PC-9 (cell line): ENCODE results near the gene VCL.
"Not testable (repeated sequence)": the region's sequence is repeated elsewhere in the genome, so short reads cannot be mapped to it uniquely, and the experiment has no call there.

Source experiments
- EZH2 ChIP-seq: fragments of 200-600 bp; sonication (generic); IDR thresholded peaks from 2 replicates; pipeline ENCODE4 v1.8.0; 2017; ENCODE audit warnings: antibody characterized with exemption, low read depth
- TF ChIP-seq, protein P1 (sequence below): fragments of 200-600 bp; sonication (generic); conservative IDR thresholded peaks from 2 replicates; pipeline ENCODE4 v1.6.1; 2017; ENCODE audit warnings: mixed run types, antibody characterized with exemption, mild to moderate bottlenecking, moderate library complexity

DNA sequence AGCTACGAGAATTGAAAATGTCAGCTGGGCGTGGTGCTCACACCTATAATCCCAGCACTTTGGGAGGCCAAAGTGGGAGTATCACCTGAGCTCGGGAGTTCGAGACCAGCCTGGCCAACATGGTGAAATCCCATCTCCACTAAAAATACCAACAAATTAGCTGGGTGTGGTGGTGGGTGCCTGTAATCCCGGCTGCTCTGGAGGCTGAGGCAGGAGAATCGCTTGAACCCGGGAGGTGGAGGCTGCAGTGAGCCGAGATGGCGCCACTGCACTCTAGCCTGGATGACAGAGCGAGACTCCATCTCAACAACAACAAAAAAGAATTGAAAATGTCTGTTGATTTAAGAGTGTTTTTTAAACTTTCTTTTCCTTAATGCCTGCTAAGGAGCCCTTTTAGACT is 149.1 kb downstream of the VCL start:
- TF ChIP-seq, protein P1, sequence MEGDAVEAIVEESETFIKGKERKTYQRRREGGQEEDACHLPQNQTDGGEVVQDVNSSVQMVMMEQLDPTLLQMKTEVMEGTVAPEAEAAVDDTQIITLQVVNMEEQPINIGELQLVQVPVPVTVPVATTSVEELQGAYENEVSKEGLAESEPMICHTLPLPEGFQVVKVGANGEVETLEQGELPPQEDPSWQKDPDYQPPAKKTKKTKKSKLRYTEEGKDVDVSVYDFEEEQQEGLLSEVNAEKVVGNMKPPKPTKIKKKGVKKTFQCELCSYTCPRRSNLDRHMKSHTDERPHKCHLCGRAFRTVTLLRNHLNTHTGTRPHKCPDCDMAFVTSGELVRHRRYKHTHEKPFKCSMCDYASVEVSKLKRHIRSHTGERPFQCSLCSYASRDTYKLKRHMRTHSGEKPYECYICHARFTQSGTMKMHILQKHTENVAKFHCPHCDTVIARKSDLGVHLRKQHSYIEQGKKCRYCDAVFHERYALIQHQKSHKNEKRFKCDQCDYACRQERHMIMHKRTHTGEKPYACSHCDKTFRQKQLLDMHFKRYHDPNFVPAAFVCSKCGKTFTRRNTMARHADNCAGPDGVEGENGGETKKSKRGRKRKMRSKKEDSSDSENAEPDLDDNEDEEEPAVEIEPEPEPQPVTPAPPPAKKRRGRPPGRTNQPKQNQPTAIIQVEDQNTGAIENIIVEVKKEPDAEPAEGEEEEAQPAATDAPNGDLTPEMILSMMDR = not testable (repeated sequence)
- not testable (repeated sequence) for TF ChIP-seq EZH2
